Measurements from ENCODE around the gene ACTL7B.
A peak's percentile ranks its signal among the peaks of the same experiment; 100 is the strongest.

The ACTL7B gene

DNA sequence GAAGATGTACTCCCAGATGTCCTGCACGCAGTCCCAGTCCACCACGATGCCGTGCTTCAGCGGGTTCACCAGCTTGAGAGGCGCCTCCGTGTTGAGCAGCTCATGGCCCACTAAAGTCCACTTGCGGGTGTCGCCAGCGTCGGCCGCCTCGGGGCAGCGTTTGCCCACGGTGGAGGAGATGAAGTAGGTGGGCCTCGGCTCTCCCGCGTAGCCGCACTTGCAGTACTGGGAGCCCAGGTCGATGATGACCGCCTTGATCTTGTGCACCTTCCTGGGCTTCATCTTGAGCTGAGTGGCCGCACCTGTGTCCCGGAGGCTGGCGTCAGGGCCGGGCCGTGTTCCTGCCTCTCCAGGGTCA lies 278 bp downstream of the ACTL7B start:
- TF ChIP-seq ZBTB7A (IDR thresholded peaks at IDR 0.05; ENCODE audit: low read depth) = no peak

DNA sequence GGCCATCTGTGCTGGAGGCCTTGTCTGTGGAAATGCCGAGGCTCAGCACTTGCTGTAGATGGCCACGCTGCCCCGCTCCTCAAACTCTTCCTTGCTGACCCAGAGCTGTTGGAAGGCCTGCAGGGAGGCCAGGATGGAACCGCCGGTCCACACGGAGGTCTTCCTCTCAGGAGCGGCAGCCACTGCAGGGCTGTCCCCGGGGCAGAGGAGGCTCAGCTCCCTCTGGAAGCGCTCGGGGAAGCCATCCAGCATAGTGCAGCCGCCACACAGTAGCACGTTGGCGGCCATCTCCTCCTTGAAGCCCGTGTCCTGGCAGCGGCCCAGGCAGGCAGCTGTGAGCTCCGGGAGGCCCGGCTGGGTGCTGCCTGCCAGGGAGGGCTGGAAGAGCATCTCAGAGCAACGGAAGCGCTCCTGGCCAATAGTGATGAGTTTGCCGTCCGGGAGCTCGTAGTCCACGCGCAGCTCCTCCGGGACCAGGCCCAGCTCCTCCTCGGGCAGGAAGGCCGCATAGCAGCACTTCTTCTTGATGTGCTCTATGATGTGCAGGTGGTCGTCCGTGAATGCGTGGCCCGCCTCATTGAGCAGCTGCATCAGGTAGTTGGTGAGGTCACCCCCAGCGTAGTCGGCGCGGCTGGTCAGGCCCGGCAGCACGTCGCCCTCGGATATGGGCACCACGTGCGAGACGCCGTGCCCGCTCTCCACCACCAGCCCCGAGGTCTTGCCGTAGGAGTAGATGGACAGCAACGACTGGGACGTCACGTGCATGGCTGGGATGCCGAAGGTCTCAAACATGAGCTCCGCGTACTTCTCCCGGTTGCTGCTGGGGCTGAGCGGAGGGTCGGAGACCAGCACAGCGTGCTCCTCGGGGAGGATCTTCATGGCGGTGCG lies 901 bp downstream of the ACTL7B start:
- no peak for TF ChIP-seq TAF1 (IDR thresholded peaks at IDR 0.05; ENCODE audit: low read depth)

DNA sequence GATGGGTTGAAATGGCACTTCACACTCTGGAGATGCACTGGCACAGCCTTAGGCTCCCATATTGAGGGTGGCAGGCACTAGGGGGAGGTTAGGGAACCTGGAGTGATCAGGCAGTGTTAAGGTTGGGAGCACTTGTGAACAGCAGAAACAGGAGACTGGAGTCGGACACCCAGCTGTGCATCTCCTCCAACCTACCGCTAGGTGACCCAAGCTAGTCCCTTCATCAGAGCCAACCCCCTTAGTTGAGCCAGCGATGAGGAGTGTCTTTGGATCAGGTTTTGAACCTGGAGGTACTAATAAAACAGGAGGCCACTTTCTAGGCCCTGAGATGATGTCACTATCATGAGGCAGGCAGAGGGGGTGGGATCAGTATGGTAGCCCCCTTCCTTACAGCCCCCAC lies 1.7 kb downstream of the ACTL7B start:
- TF ChIP-seq EGR1 (IDR thresholded peaks at IDR 0.05) (no peak), NFIC (IDR thresholded peaks at IDR 0.05) (no peak), TCF12 (IDR thresholded peaks at IDR 0.05; ENCODE audit: low read depth) (no peak), CEBPB (IDR thresholded peaks at IDR 0.05) (no peak), TAF1 (IDR thresholded peaks at IDR 0.05; ENCODE audit: low read depth) (no peak), ZBTB7A (IDR thresholded peaks at IDR 0.05; ENCODE audit: low read depth) (no peak), FOXM1 (IDR thresholded peaks at IDR 0.05; ENCODE audit: borderline replicate concordance, low read depth) (no peak), TEAD4 (IDR thresholded peaks at IDR 0.05) (no peak), YY1 (IDR thresholded peaks at IDR 0.05; ENCODE audit: low read depth) (no peak), CREB1 (IDR thresholded peaks at IDR 0.05; ENCODE audit: low read depth) (no peak), RAD21 (IDR thresholded peaks at IDR 0.05; ENCODE audit: low read depth) (no peak), EP300 (IDR thresholded peaks at IDR 0.05; ENCODE audit: borderline replicate concordance) (no peak)
- TF ChIP-seq, protein P1, sequence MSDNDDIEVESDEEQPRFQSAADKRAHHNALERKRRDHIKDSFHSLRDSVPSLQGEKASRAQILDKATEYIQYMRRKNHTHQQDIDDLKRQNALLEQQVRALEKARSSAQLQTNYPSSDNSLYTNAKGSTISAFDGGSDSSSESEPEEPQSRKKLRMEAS (IDR thresholded peaks at IDR 0.05) = no peak
- TF ChIP-seq, protein P2, sequence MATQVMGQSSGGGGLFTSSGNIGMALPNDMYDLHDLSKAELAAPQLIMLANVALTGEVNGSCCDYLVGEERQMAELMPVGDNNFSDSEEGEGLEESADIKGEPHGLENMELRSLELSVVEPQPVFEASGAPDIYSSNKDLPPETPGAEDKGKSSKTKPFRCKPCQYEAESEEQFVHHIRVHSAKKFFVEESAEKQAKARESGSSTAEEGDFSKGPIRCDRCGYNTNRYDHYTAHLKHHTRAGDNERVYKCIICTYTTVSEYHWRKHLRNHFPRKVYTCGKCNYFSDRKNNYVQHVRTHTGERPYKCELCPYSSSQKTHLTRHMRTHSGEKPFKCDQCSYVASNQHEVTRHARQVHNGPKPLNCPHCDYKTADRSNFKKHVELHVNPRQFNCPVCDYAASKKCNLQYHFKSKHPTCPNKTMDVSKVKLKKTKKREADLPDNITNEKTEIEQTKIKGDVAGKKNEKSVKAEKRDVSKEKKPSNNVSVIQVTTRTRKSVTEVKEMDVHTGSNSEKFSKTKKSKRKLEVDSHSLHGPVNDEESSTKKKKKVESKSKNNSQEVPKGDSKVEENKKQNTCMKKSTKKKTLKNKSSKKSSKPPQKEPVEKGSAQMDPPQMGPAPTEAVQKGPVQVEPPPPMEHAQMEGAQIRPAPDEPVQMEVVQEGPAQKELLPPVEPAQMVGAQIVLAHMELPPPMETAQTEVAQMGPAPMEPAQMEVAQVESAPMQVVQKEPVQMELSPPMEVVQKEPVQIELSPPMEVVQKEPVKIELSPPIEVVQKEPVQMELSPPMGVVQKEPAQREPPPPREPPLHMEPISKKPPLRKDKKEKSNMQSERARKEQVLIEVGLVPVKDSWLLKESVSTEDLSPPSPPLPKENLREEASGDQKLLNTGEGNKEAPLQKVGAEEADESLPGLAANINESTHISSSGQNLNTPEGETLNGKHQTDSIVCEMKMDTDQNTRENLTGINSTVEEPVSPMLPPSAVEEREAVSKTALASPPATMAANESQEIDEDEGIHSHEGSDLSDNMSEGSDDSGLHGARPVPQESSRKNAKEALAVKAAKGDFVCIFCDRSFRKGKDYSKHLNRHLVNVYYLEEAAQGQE (IDR thresholded peaks at IDR 0.05; ENCODE audit: low read depth) = no peak
- TF ChIP-seq, protein P3, sequence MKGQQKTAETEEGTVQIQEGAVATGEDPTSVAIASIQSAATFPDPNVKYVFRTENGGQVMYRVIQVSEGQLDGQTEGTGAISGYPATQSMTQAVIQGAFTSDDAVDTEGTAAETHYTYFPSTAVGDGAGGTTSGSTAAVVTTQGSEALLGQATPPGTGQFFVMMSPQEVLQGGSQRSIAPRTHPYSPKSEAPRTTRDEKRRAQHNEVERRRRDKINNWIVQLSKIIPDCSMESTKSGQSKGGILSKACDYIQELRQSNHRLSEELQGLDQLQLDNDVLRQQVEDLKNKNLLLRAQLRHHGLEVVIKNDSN (IDR thresholded peaks at IDR 0.05) = no peak

DNA sequence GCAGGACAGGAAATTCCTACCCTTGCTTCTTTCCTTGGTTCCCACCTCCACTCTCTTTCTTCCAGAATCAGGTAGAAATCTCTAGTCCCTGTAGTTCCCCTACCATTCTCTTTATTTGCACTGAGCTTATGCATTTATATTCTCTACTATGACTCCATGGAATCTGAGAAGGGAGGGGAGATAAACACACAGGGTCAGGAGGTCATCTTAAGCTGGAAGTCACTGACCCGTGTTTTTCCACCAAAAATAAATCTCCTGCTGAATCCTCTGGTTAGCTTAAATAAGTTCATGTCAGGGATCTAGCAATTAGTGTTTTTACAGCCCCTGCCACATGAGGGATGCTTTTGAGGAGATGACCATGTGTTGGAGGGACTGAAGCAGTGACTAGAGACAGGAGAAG lies 3.7 kb downstream of the ACTL7B start:
- TF ChIP-seq RAD21 (IDR thresholded peaks at IDR 0.05; ENCODE audit: low read depth) (no peak), EGR1 (IDR thresholded peaks at IDR 0.05) (no peak)

DNA sequence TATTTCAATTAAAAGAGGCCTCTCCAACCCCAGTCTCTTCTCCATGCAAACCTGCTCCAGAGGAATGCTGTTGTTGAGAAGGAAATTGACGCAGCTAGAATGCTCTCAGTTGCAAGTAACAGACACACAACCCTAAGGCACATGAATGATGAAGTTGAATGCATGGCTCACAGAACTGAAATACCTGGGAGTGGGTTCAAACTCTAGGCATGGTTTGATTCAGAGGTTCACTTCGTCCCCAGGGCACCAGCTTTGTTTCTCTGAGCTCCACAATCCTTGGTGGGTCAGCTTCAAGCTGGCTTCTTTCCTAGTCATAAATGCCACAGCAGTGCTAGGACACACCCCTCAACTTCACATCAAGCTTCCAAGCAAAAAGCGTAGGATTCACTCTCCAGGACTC lies 4.6 kb downstream of the ACTL7B start:
- TF ChIP-seq ZBTB7A (IDR thresholded peaks at IDR 0.05; ENCODE audit: low read depth) (no peak), RAD21 (IDR thresholded peaks at IDR 0.05; ENCODE audit: low read depth) (no peak), TCF12 (IDR thresholded peaks at IDR 0.05; ENCODE audit: low read depth) (no peak), CEBPB (IDR thresholded peaks at IDR 0.05) (no peak), EGR1 (IDR thresholded peaks at IDR 0.05) (no peak), NFIC (IDR thresholded peaks at IDR 0.05) (no peak), EP300 (IDR thresholded peaks at IDR 0.05; ENCODE audit: borderline replicate concordance) (no peak), YY1 (IDR thresholded peaks at IDR 0.05; ENCODE audit: low read depth) (no peak), FOXM1 (IDR thresholded peaks at IDR 0.05; ENCODE audit: borderline replicate concordance, low read depth) (no peak), TAF1 (IDR thresholded peaks at IDR 0.05; ENCODE audit: low read depth) (no peak), CREB1 (IDR thresholded peaks at IDR 0.05; ENCODE audit: low read depth) (no peak), TEAD4 (IDR thresholded peaks at IDR 0.05) (no peak)
- TF ChIP-seq, protein P2 (IDR thresholded peaks at IDR 0.05; ENCODE audit: low read depth) = no peak
- TF ChIP-seq, protein P3 (IDR thresholded peaks at IDR 0.05) = no peak
- TF ChIP-seq, protein P1 (IDR thresholded peaks at IDR 0.05) = no peak

DNA sequence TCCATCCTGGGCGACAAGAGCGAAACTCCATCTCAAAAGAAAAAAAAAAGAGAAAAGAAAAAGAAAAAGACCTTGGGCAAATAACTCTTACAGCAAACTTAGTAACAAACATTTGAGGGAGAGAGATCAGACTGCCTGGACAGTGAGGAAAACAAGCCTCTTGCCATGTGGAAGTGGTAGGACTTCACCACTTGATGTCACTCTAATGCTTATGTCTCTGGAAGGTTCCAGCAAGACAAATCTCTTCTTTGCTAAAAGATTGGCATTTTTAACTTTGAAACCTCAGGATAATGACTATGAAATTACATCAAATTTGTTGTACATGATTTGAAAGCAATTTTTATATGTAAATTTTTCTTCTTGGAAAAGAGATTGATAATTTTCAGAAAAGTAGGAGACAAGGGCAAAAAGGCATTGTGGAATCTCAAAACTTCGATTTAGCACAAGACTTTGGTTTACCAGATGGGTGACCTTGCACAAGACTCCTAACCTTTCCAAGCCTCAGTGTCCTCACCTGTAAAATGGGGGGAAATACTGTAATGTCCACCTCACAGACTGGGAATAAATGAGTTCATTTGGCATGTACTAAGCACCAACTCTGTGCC lies 5.4 kb downstream of the ACTL7B start:
- TF ChIP-seq RAD21 (IDR thresholded peaks at IDR 0.05; ENCODE audit: low read depth) = peak; percentile 52
- TF ChIP-seq TCF12 (IDR thresholded peaks at IDR 0.05; ENCODE audit: low read depth) = no peak
- TF ChIP-seq NFIC (IDR thresholded peaks at IDR 0.05) = no peak
- no peak for TF ChIP-seq TAF1 (IDR thresholded peaks at IDR 0.05; ENCODE audit: low read depth)
- TF ChIP-seq, protein P3 (IDR thresholded peaks at IDR 0.05) = no peak
- no peak for TF ChIP-seq ZBTB7A (IDR thresholded peaks at IDR 0.05; ENCODE audit: low read depth)
- TF ChIP-seq EGR1 (IDR thresholded peaks at IDR 0.05) = no peak
- TF ChIP-seq, protein P2 (IDR thresholded peaks at IDR 0.05; ENCODE audit: low read depth) = no peak
